Liver (tissue), 3 donors: ENCODE results near the gene NCK1.

Experiments
- CTCF ChIP-seq: fragments of 150-350 bp; IDR thresholded peaks from 2 replicates; pipeline ENCODE4 v1.5.1; 2017; ENCODE audit warnings: improper control_type of control experiment, low read depth, low read length; ENCODE audit not compliant: missing input control
- HNF4G ChIP-seq: IDR thresholded peaks from 2 replicates; pipeline ENCODE4 v1.6.1; 2016; ENCODE audit warnings: antibody characterized with exemption
- RAD21 ChIP-seq, 2 donors: IDR thresholded peaks; 2 replicates each; pipeline ENCODE4 v1.6.1; 2016; ENCODE audit warnings: antibody characterized with exemption in 2 of 2, mild to moderate bottlenecking in 2 of 2
- donor health status: healthy.
- donor health status: healthy.

- TF ChIP-seq RAD21 (IDR thresholded peaks at IDR 0.05): no peak
- no peak for TF ChIP-seq HNF4G
- TF ChIP-seq CTCF: no peak
These were observed 26.8 kb upstream of the NCK1 start for GRCh38 chr3:136835089-136835812.
